Measurements from ENCODE around the gene ALPL. TPM values are rescaled to one million over a fixed set of nuclear protein-coding genes. Genes with fewer than 3 reads are reported as not detected.
"Not testable (repeated sequence)": the region's sequence is repeated elsewhere in the genome, so short reads cannot be mapped to it uniquely, and the experiment has no call there.

The ALPL gene
- 1 to 10 TPM; 1.6 to 1.9 TPM for total RNA-seq
- long read RNA-seq, partial matches to known transcripts, result 2 of 4 reads
- long read RNA-seq, other reads (novel, unspliced or antisense), result 0 of 4 reads

DNA sequence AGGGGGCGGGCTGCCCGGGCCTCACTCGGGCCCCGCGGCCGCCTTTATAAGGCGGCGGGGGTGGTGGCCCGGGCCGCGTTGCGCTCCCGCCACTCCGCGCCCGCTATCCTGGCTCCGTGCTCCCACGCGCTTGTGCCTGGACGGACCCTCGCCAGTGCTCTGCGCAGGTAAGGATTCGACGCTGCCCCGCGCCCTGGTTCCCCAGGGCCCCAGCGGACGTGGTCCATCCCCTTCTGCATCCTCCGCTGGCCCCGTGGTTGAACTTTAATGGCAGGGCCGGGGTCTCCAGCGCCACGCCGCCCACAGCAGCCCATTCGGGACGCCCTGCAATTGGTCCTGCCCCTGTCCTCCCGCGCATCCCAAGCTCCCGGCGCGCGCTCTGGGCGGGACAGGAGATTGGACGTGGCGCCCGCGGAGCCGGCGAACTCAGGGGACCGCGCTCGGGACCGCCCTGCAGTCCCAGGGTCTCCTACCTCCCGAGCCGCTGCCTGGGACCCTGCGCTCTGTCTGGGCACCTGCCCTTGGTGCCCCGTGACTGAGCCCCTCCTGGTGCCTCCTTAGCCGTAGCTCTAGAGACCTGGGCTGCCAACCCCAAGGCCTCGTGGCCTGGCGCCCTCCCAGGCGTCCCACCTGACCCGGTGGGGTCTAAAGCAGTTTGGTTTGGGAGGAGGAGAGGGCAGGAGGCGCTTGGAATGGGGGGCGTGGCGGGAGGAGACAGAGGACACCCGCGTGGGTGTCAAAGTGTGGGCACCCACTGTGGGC lies at the start of gene ALPL:
TSS of gene ALPL (plus strand) at position 73 of the 762 bp plus-strand sequence. CDS start 44,659 bp downstream, outside the sequence.
- ATAC-seq (no peak), DNase-seq (no peak)
- intact Hi-C loops (cut with DNase I, micrococcal nuclease), result loop anchor here in 1 of 2 donors (2.0 kb wide), 1 partner anchor 149 kb away; no protein-coding TSS in a partner anchor

DNA sequence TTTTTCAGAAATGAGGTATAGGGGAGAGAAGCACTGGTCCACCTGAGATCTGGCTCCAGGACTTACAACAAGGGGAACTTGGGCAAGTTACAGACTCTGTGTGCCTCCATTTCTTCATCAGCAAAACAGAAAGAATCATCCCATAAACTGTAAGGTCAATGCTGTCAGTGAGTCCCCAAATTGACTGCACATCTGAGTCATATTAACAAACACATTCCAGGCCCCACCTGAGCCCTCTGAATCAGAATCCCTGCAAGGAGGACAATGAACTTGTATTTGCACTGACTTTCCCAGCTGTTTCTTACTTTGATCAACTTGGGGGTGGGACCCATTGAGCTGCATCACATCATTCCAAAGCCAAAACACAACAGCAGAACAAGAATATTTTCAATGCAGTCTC lies 44.1 kb upstream of the ALPL start:
- intact Hi-C loops (cut with DNase I, micrococcal nuclease); DNase-seq; ATAC-seq: not testable (repeated sequence)

DNA sequence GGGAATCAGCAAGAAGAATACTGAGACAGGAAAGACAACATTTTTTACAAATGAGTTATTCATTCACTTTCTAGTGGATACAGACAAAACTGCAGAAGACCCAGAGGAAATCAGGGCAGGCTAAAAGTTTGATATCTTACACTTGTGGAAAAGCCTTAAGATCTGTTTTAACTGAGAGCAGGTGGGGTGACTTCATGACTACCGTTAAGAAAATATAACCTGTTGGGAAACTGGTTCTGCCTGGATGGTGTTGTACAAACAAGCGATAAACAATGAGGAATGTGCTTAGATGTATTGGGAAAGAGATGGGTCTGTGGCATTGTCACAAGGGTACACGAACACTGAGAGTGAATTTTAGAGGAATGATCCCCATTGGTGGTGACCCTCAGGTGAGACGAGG lies 41.3 kb upstream of the ALPL start:
- ATAC-seq; intact Hi-C loops (cut with DNase I, micrococcal nuclease); DNase-seq: not testable (repeated sequence)

DNA sequence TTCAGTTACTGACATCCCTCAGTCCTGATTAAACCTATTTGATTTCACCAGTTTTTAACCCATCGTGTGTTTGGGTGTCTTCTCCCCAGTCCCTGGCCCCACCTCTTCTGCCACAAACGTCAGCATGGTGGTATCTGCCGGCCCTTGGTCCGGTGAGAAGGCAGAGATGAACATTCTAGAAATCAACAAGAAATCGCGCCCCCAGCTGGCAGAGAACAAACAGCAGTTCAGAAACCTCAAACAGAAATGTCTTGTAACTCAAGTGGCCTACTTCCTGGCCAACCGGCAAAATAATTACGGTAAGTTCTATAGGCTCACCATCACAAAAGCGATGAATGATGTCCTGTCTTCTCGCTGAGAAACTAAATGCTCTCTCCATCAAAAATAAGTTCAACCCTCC lies 40.6 kb upstream of the ALPL start:
- ATAC-seq (no peak), DNase-seq (peak in 1 of 2 donors; percentile 20)
- intact Hi-C loops (cut with DNase I, micrococcal nuclease), result no loop called here

DNA sequence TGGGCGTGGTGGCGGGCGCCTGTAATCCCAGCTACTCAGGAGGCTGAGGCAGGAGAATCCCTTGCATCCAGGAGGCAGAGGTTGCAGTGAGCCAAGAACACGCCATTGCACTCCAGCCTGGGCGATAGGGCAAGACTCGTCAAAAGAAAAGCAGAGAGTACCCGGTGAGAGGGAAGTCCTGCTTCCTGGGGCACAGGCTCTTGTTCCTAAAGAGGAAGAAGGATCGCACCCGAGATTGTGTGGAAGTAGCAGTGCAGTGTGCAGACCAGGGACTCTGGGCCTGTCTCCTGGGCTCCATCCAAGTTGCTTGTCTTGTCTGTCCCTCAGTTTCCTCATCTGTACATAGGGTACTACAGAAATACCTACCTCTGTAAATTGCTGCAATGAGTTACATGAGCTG lies 39.6 kb upstream of the ALPL start:
- intact Hi-C loops (cut with DNase I, micrococcal nuclease), result no loop called here
- DNase-seq, result no peak
- no peak for ATAC-seq

DNA sequence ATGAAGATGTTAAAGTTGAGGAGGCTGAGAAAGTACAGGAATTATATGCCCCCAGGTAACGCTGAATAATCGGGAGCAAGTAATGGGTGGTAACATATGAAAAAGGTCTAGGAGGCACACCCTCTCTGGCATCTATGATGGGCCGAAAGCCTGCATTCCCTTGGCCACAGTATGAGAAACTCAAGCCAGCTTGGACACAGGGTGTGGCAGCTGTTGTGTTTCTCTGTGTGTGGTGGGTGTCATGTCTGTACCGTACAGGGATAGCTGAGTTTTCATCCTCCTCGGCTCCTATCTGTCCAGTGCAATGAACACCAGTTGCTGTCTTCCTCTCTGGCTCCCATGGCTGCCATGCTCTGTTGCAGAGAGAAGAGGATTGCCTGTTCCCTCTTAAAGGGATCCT lies 36.4 kb upstream of the ALPL start:
- intact Hi-C loops (cut with DNase I, micrococcal nuclease), result no loop called here
- DNase-seq, result no peak

DNA sequence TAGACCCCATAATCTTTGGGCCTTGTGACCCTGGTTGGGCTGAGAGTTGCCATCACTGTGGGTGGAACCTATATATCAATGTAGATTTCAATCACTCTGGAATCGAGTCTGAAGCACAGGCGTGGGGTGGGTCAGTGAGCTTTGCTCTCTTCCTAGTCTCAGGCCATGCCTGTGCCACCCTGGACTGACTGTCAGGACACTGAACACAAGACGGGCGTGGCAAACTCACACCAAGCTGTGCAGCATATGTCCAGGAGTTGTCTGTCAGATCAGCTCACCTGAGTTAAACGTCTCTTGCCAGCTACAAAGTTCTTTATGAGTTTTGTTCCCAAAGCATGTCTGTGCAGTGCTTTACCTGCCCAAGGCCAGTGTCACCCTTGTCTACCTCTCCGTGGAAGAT lies 30.9 kb upstream of the ALPL start:
- DNase-seq, result peak in 1 of 2 donors; percentile 38
- ATAC-seq, result peak; percentile 69
- intact Hi-C loops (cut with DNase I, micrococcal nuclease), result no loop called here

More for the DNA sequence above, 36.4 kb upstream of the ALPL start:
- no peak for ATAC-seq

DNA sequence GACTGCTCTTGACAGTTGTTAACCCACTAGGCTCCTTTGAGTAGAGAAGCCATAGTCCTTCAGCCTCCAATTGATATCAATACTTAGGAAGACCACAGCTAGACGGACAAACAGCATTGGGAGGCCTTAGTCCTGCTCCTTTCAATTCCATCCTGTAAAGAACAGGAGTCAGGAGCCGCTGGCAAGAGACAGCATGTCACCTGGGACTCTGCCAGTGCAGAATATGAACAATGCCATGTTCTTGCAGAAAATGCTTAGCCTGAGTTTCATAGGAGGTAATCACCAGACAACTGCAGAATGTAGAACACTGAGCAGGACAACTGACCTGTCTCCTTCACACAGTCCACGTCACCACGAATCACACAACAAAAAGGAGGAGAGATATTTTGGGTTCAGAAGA lies 25.3 kb upstream of the ALPL start:
- ATAC-seq; intact Hi-C loops (cut with DNase I, micrococcal nuclease); DNase-seq: not testable (repeated sequence)

DNA sequence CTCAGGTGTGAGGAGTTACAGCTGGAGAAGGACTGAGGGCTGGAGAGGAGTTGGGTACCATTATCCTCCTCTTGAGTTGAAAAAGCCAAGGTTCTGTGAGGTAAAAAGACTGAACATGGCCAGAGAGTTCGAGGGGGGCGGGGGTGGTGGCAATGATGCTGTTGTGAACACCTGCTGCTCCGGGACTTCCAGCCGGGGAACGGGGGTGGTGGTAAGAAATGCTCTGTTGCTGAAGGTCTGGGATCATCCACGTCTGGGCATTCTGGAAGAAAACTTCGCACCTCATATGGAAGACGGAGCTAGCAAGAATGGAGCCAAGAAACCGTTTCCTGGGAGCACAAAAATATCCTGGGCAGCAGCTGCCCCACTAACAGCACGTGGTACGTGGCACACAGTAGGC lies 20.1 kb upstream of the ALPL start:
- ATAC-seq (no peak), DNase-seq (no peak)
- intact Hi-C loops (cut with DNase I, micrococcal nuclease), result no loop called here

DNA sequence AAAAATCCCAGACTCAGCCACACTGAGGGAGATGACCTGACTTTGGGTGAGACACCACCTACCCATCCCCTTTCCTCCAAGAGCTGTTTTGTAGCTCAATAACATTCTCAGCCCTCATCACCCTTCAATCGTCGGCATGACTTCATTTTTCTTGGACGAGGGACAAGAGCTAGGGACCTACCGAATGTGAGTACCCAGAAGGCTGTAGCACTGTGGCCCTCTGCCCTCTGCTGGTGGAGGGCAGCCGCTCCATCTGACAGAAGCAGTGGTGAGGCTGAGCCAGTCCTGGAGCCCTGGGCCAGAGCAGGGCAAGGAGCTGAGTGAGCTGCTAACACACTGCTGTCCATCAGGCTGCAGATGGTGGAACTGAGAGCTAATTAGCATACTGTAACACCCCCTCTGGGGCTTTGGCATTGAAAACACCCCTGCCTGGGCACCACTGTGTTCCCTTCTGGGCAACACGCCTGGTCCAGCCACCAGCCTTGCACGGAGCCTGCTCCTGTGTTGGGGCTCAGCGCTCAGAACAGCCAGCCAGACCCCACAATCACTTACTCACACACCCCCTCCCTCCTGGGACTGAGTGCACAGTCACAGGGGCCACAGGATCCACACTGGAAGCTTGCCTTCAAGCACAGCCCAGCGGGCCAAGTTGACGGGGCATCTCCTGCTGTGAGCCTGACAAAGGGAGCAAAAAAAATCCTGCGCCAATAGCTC lies 18.3 kb upstream of the ALPL start:
- ATAC-seq (peak; percentile 69), DNase-seq (peak in 1 of 2 donors; percentile 26)
- intact Hi-C loops (cut with DNase I, micrococcal nuclease), result no loop called here

DNA sequence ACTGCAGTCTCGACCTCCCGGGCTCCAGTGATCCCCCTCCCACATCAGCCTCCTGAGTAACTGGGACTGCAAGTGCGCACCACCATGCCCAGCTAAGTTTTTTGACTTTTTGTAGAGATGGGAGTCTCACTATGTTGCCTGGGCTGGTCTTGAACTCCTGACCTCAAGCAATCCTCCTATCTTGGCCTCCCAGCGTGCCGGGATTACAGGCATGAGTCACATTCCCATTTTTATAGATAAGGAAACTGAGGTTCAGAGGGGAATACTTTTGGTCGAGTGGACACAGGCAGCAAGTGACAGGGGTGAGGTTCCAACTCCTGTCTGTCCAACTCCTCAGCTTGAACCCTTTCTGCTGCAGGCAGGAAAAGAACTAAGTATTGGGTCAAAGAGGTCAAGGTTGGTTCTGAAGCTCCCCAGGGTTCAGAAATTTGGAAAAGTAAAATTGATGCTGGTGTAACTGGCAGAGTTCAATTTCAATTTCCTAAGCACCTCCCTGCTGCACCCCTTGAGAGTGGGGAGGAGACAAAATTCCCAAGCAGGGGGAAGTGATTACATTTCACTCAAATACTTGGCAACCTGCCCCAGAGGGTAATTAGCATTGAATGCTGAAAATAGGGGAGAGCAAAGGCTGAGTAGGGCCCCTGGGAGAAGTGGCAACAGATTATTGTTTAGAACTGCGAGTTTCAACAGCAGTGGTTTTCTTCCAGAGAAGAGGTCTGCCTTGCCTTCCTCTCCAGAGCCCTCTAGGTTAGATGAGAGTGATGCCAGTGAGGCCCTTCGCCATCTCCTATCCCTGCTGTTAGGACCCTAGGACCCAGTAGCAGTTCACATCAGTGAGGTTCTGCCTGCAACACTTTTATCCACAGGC lies 17.5 kb upstream of the ALPL start:
- intact Hi-C loops (cut with DNase I, micrococcal nuclease), result no loop called here
- ATAC-seq (no peak), DNase-seq (no peak)

DNA sequence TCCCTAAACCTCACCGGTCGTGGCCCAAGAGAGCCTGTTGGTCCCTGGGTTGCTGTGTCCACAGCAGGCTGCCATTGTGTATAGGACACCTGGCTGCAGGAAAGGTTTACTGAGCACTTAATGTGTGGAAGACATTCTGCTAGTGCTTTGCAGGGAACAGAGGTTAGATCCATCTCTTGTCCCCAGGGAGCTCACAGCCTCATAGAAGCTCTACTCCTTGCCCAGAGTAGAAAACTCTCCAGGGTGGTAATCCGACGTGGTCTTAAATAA lies 16.9 kb upstream of the ALPL start:
- intact Hi-C loops (cut with DNase I, micrococcal nuclease), result no loop called here
- ATAC-seq (no peak), DNase-seq (no peak)

DNA sequence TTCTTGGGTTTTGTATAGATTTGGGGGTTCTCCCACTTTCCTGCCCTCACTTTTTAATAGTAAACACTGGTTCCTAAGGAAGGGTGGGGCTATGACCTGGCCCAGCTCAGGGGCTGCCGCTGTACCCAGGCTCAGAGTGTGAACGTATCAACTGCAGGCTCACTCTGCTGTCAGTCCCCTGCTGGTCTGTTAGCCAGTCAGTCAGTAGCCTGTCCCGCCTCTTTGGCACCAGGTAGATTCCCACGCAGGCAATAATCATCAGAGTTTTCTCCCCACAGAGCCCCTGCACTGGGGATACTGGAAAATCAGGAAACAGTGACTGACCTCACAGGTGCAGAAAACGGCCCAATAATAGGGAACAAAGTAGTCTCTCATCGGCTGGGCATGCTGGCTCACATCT lies 15.0 kb upstream of the ALPL start:
- ATAC-seq (no peak), DNase-seq (no peak)
- intact Hi-C loops (cut with DNase I, micrococcal nuclease), result no loop called here

DNA sequence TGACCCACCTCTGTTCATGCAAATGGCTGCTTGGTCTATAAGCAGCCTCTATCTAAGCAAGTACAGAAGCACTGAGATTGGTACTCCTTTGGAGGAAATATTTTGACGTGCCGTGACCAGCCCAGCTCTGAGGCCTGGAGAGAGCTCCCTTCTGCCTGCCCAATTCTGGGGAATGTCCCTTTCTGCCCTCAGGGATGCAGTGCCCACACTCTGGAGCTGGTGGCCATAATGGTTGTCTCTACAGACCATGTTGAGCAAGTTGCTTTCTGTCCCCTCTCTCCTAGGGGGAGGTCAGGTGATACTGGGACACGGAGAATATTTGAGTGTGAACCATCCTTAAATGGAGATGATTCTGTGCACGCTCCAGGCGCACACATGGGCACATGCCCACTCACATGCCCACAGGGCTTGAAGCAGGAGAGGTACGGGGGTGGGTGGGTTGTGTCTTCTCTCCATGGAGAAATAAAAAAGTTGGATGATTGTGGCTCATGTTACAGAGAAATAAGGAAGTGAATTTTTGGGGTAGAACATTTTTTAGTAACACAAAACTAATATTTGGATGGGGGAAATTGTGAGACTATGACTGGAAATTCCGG lies 13.9 kb upstream of the ALPL start:
- intact Hi-C loops (cut with DNase I, micrococcal nuclease), result no loop called here
- DNase-seq (no peak), ATAC-seq (no peak)

DNA sequence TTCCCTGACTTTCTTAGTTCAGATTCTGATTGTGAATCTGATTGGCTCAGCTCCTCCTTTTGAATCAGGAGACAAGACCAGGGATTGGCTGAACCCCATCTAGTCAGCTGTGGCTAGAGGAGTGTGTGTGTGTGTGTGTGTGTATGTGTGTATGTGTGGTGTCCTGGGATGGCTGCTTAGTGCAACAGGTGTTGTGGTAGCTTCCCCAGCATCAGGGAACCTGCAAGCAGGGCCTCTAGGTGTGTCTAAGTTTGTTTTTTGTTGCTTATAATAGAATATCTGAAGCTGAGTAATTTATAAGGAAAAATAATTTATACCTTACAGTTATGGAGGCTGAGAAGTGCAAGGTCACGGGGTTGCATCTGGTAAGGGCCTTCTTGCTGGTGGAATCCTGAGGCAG lies 13.2 kb upstream of the ALPL start:
- intact Hi-C loops (cut with DNase I, micrococcal nuclease), result no loop called here
- ATAC-seq (no peak), DNase-seq (no peak)

DNA sequence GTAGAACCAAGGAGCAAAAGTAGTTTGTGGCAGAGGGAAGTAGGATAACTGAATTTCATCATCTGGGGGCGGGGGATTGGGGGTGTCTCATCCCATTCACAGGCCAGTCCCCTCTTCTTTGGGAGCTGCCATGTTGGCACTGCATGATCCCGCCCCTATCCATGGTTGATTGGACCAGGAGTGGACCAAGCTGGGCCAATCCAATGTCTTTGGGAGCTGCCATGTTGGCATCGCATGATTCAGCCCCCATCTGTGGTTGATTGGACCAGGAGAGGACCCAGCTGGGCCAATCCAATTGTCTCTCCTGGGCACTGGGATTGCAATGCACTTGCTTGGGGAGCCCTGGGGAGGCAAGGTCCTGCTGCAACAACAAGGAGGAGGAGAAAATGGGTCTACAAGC lies 12.3 kb upstream of the ALPL start:
- ATAC-seq (no peak), DNase-seq (no peak)
- intact Hi-C loops (cut with DNase I, micrococcal nuclease), result no loop called here

DNA sequence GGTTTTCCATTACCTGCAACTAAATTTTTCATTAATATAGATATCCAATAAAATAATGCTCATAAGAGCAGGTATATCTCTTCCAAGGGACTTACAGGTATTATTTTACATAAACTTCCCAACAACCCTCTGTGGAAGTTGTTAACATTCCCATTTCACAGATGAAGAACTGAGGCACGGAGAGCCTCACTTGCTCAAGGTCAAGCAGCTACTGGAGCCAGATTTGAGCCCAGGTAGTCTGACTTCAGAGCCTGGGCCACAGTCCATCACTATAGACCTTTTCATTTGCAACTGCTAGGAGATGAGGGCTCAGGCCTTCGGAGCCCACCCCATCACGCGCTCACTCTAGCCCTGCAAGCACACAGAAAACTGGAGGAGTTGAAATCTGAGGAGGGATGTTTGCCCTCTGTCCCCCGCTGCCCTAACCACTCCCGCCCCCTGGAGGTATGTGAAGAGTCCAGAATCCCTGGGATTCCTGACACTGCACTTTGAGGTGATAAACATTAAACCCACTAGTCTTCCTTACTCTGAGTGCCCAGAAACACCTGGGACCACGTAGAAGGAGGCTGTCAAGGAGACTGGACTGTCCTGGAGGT lies 11.7 kb upstream of the ALPL start:
- ATAC-seq (no peak), DNase-seq (no peak)
- intact Hi-C loops (cut with DNase I, micrococcal nuclease), result no loop called here

DNA sequence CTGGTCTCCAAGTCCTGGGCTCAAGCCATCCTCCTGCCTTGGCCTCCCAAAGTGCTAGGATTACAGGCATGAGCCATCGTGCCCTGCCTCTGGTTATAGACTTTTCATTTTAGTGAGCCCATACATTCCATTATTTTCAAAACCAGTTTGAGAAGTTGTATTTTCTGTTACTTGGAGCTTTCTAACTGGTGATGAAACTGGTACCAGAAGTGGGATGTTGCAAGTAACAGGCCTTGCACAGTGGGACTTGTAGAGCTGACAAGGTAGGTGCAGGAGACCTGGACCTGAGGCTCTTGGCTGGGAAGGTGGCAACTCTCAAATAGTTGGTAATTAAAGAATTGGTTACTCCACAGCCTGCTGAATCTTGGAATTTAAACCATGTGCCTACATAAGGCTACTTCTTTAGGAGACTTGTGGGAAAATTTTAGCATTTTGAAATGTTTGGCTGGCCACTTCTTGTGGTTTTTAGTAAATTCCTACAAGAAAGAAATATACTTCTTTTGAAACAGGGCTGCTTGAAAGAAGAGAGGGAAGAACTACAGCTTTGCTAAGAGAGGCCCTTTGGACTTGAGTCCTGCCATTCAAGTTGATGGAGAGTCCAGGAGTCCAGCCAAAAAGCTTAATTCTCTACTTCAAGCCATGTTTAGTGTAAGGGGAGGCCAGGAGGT lies 9.8 kb upstream of the ALPL start:
- ATAC-seq, result no peak
- intact Hi-C loops (cut with DNase I, micrococcal nuclease), result no loop called here
- DNase-seq, result no peak
